SU-DHL-6 (cell line): ENCODE results near the gene TEKTIP1.

Source experiments
- H2AFZ ChIP-seq: fragments of 200-600 bp; sonication (generic); 2 replicates; pipeline ENCODE4 v1.6.1; 2014; ENCODE audit warnings: low read depth, mild to moderate bottlenecking, moderate library complexity, mixed read lengths, antibody characterized with exemption, low read length; ENCODE audit not compliant: severe bottlenecking
- H3F3A ChIP-seq: fragments of 200-600 bp; shearing (Covaris generic); 2 replicates; pipeline ENCODE4 v1.6.0; 2016; ENCODE audit warnings: antibody characterized with exemption, mild to moderate bottlenecking; ENCODE audit not compliant: insufficient read depth
- H3K27ac ChIP-seq: fragments of 200-600 bp; sonication (generic); 2 replicates; pipeline ENCODE4 v1.5.1; 2016; ENCODE audit warnings: low read depth, mild to moderate bottlenecking, low read length, moderate library complexity, mixed read lengths
- H3K27me3 ChIP-seq: fragments of 200-600 bp; sonication (generic), shearing (Covaris generic); 2 replicates; pipeline ENCODE4 v1.6.0; 2014; ENCODE audit warnings: mild to moderate bottlenecking, low read length
- H3K36me3 ChIP-seq: fragments of 200-600 bp; sonication (generic); 2 replicates; pipeline ENCODE4 v1.6.1; 2014; ENCODE audit warnings: mild to moderate bottlenecking, low read length, mixed read lengths
- H3K4me2 ChIP-seq: fragments of 300-600, 200-600 bp; shearing (Covaris generic), sonication (generic); 2 replicates; pipeline ENCODE4 v1.6.0; 2014; ENCODE audit warnings: low read length, low read depth, mild to moderate bottlenecking; ENCODE audit not compliant: poor library complexity, severe bottlenecking
- H3K4me3 ChIP-seq: fragments of 200-600 bp; sonication (generic); 2 replicates; pipeline ENCODE4 v1.5.1; 2014; ENCODE audit warnings: antibody characterized with exemption, low read length, mild to moderate bottlenecking, mixed read lengths; ENCODE audit not compliant: insufficient read depth, poor library complexity, severe bottlenecking
- H3K79me2 ChIP-seq: fragments of 200-600 bp; sonication (generic); 2 replicates; pipeline ENCODE4 v1.6.1; 2014; ENCODE audit warnings: mild to moderate bottlenecking, low read length, moderate library complexity; ENCODE audit not compliant: insufficient read depth
- H3K9ac ChIP-seq: fragments of 200-600 bp; sonication (generic); 2 replicates; pipeline ENCODE4 v1.7.0; 2014; ENCODE audit warnings: mild to moderate bottlenecking, low read length
- H3K9me2 ChIP-seq: fragments of 200-600 bp; sonication (generic); replicated peaks from 2 replicates; pipeline ENCODE4 v1.6.1; 2014; ENCODE audit warnings: low read length; ENCODE audit not compliant: insufficient read depth
- H3K9me3 ChIP-seq: fragments of 200-600 bp; sonication (generic); 2 replicates; pipeline ENCODE4 v1.6.1; 2014; ENCODE audit warnings: low read length, mixed read lengths; ENCODE audit not compliant: insufficient read depth
- H4K20me1 ChIP-seq: fragments of 200-600 bp; sonication (generic); 2 replicates; pipeline ENCODE4 v1.6.1; 2014; ENCODE audit warnings: low read depth, mild to moderate bottlenecking, antibody characterized with exemption, low read length, moderate library complexity, mixed read lengths
- CTCF ChIP-seq: fragments of 200-600 bp; sonication (generic); IDR thresholded peaks from one replicate; pipeline ENCODE4 v1.5.1; 2017; ENCODE audit warnings: antibody characterized with exemption, mild to moderate bottlenecking, low read length, moderate library complexity; ENCODE audit not compliant: insufficient read depth, poor library complexity, severe bottlenecking
- EZH2phosphoT487 ChIP-seq: fragments of 200-600 bp; sonication (generic), shearing (Covaris generic); conservative IDR thresholded peaks from 2 replicates; pipeline ENCODE4 v1.6.1; 2018; ENCODE audit warnings: mild to moderate bottlenecking, antibody characterized with exemption, low read length, moderate library complexity, mixed read lengths

The TEKTIP1 gene

GRCh38 chr19:3585301-3586126 is 46.5 kb downstream of the TEKTIP1 start, which contains the start of gene GIPC3:
GIPC3 (plus strand) TSS chr19:3585478; CDS start chr19:3585598, 120 bp downstream.
- H3K36me3 ChIP-seq, result no peaks in the 10 kb centered on the region
- H3K4me3 ChIP-seq, result no peak within 1 kb of the TSS
- H3F3A ChIP-seq, result no peaks in the 10 kb centered on the region
- H3K4me2 ChIP-seq, result no peak within 1 kb of the TSS
- H4K20me1 ChIP-seq, result no peaks in the 10 kb centered on the region
- TF ChIP-seq EZH2phosphoT487 (no peak), CTCF (no peak)
- no peaks in the 10 kb centered on the region for H3K27me3 ChIP-seq
- H3K9ac ChIP-seq, result no peak within 1 kb of the TSS
- H3K79me2 ChIP-seq, result no peaks in the 10 kb centered on the region
- no peak within 1 kb of the TSS for H2AFZ ChIP-seq
- 0 out of 2 replicates have a peak, but pooled peaks cover 4% of the 10 kb centered on the region for H3K9me3 ChIP-seq
- no peak within 1 kb of the TSS for H3K27ac ChIP-seq
- H3K9me2 ChIP-seq, result no peaks in the 10 kb centered on the region

GRCh38 chr19:3586127-3586626 is 47.2 kb downstream of the TEKTIP1 start:
- no peaks in the 10 kb centered on the region for H3K27me3 ChIP-seq
- H4K20me1 ChIP-seq, result no peaks in the 10 kb centered on the region
- no peaks in the 10 kb centered on the region for H3K36me3 ChIP-seq
- H3K27ac ChIP-seq, result no peak overlapping the region
- no peaks in the 10 kb centered on the region for H3K9me2 ChIP-seq
- H3K4me2 ChIP-seq, result no peak overlapping the region
- TF ChIP-seq EZH2phosphoT487 (no peak), CTCF (peak; percentile 43)
- H2AFZ ChIP-seq, result no peak overlapping the region
- H3F3A ChIP-seq, result 0 out of 2 replicates have a peak, but pooled peaks cover 3% of the 10 kb centered on the region
- no peak overlapping the region for H3K9ac ChIP-seq
- H3K4me3 ChIP-seq, result no peak overlapping the region
- no peaks in the 10 kb centered on the region for H3K79me2 ChIP-seq
- peaks cover 10% of the 10 kb centered on the region; the same call in 1 of the 2 replicates for H3K9me3 ChIP-seq

- H3F3A ChIP-seq, result 0 out of 2 replicates have a peak, but pooled peaks cover 3% of the 10 kb centered on the region
- TF ChIP-seq CTCF (no peak), EZH2phosphoT487 (no peak)
- peaks cover 10% of the 10 kb centered on the region; the same call in 1 of the 2 replicates for H3K9me3 ChIP-seq
- H3K9me2 ChIP-seq, result no peaks in the 10 kb centered on the region
- no peaks in the 10 kb centered on the region for H3K79me2 ChIP-seq
- H2AFZ ChIP-seq, result no peak overlapping the region
- no peaks in the 10 kb centered on the region for H4K20me1 ChIP-seq
- no peak overlapping the region for H3K4me2 ChIP-seq
- no peaks in the 10 kb centered on the region for H3K27me3 ChIP-seq
- H3K36me3 ChIP-seq, result no peaks in the 10 kb centered on the region
- H3K4me3 ChIP-seq, result no peak overlapping the region
- H3K27ac ChIP-seq, result no peak overlapping the region
- H3K9ac ChIP-seq, result no peak overlapping the region
These were observed 47.9 kb downstream of the TEKTIP1 start for GRCh38 chr19:3586707-3587346.
